ENCODE results near the gene KCTD1. TPM values are rescaled to one million over a fixed set of nuclear protein-coding genes. Genes with fewer than 3 reads are reported as not detected.

The KCTD1 gene
- total and polyA plus RNA-seq, 2 donors (not counting 1 experiment from before 2014, with no cell fraction given) = 4.2 to 8.4 TPM

DNA sequence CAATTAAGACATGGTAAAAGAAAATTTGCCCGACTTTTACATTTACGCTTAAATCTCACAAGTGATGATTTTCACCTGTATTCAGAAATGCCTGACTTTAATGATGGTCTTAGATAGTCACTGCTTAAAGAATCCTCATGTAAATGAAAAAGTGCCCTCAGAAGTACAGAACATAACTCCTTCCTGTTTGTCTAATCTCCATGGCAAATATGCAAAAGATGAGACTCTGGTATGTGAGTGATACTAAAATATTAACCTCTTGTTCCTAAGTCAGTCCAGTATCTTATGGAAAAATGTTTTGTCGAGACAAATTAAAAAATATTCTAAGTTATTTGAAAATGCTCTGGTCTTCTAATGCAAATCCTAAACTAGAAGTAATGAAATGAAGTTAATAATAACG, 29.2 kb downstream of the KCTD1 start:
- Histone ChIP-seq H3K4me2 (ENCODE audit: extremely low read depth, insufficient read depth, low read length) (no peak overlapping the region), H3K36me3 (ENCODE audit: control insufficient read depth, insufficient read depth, low read length) (no peaks in the 10 kb centered on the region), H3K4me3 (replicated peaks in 1 of 4; ENCODE audit: control extremely low read depth in 1 of 4, insufficient read depth in 1 of 4, low read depth in 3 of 4, low read length in 4 of 4) (no peak overlapping the region), H3K79me2 (ENCODE audit: control insufficient read depth, insufficient read depth, low read length) (no peaks in the 10 kb centered on the region), H4K20me1 (ENCODE audit: control insufficient read depth, extremely low read depth, insufficient read depth, low read length) (no peaks in the 10 kb centered on the region), H3K27me3 (ENCODE audit: control insufficient read depth, insufficient read depth, low read length) (no peaks in the 10 kb centered on the region), H3K9me3 (ENCODE audit: control insufficient read depth, insufficient read depth, low read depth, low read length) (no peaks in the 10 kb centered on the region), H3K9ac (ENCODE audit: insufficient read depth, low read length) (no peak overlapping the region), H2AFZ (ENCODE audit: low read length) (no peak overlapping the region), H3K27ac (ENCODE audit: insufficient read depth, low read length) (no peak overlapping the region), H3K4me1 (ENCODE audit: control insufficient read depth, extremely low read depth, insufficient read depth, low read length) (no peaks in the 10 kb centered on the region)
- TF ChIP-seq, protein P1, sequence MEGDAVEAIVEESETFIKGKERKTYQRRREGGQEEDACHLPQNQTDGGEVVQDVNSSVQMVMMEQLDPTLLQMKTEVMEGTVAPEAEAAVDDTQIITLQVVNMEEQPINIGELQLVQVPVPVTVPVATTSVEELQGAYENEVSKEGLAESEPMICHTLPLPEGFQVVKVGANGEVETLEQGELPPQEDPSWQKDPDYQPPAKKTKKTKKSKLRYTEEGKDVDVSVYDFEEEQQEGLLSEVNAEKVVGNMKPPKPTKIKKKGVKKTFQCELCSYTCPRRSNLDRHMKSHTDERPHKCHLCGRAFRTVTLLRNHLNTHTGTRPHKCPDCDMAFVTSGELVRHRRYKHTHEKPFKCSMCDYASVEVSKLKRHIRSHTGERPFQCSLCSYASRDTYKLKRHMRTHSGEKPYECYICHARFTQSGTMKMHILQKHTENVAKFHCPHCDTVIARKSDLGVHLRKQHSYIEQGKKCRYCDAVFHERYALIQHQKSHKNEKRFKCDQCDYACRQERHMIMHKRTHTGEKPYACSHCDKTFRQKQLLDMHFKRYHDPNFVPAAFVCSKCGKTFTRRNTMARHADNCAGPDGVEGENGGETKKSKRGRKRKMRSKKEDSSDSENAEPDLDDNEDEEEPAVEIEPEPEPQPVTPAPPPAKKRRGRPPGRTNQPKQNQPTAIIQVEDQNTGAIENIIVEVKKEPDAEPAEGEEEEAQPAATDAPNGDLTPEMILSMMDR (conservative IDR thresholded peaks at IDR 0.05 in 1 of 2, IDR thresholded peaks at IDR 0.05 in 1 of 2; ENCODE audit: low read depth in 1 of 2, low read length in 2 of 2) = no peak
- no peak for TF ChIP-seq EZH2 (IDR thresholded peaks at IDR 0.05; ENCODE audit: low read length, missing control alignments)
- no peak for DNase-seq (ENCODE audit: low read depth in 2 of 2)

DNA sequence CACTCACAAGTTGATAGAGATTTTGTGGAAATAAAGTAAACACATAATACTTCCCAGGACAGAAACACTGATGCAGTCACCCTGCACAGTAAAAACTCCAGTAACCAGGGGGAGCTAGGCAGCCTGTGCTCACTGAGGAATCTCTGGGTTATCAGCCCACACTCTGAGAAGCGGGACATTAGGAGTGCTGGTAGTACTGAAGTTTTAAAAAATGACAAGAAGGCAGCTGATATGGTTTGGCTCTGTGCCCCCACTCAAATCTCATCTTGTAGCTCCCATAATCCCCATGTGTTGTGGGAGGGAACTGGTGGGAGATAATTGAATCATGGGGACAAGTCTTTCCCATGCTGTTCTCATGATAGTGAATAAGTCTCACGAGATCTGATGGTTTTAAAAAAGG, 31.4 kb downstream of the KCTD1 start:
- Histone ChIP-seq H3K4me1 (ENCODE audit: control insufficient read depth, extremely low read depth, insufficient read depth, low read length) (no peaks in the 10 kb centered on the region), H4K20me1 (ENCODE audit: control insufficient read depth, extremely low read depth, insufficient read depth, low read length) (no peaks in the 10 kb centered on the region), H3K4me3 (replicated peaks in 1 of 4; ENCODE audit: control extremely low read depth in 1 of 4, insufficient read depth in 1 of 4, low read depth in 3 of 4, low read length in 4 of 4) (no peak overlapping the region), H3K79me2 (ENCODE audit: control insufficient read depth, insufficient read depth, low read length) (no peaks in the 10 kb centered on the region), H3K4me2 (ENCODE audit: extremely low read depth, insufficient read depth, low read length) (no peak overlapping the region), H3K36me3 (ENCODE audit: control insufficient read depth, insufficient read depth, low read length) (no peaks in the 10 kb centered on the region), H2AFZ (ENCODE audit: low read length) (no peak overlapping the region), H3K27ac (ENCODE audit: insufficient read depth, low read length) (no peak overlapping the region), H3K9me3 (ENCODE audit: control insufficient read depth, insufficient read depth, low read depth, low read length) (no peaks in the 10 kb centered on the region), H3K27me3 (ENCODE audit: control insufficient read depth, insufficient read depth, low read length) (no peaks in the 10 kb centered on the region), H3K9ac (ENCODE audit: insufficient read depth, low read length) (no peak overlapping the region)
- no peak for TF ChIP-seq EZH2 (IDR thresholded peaks at IDR 0.05; ENCODE audit: low read length, missing control alignments)
- TF ChIP-seq, protein P1 (conservative IDR thresholded peaks at IDR 0.05 in 1 of 2, IDR thresholded peaks at IDR 0.05 in 1 of 2; ENCODE audit: low read depth in 1 of 2, low read length in 2 of 2) = no peak
- peak in 1 of 2 donors; percentile 55 for DNase-seq (ENCODE audit: low read depth in 2 of 2)

DNA sequence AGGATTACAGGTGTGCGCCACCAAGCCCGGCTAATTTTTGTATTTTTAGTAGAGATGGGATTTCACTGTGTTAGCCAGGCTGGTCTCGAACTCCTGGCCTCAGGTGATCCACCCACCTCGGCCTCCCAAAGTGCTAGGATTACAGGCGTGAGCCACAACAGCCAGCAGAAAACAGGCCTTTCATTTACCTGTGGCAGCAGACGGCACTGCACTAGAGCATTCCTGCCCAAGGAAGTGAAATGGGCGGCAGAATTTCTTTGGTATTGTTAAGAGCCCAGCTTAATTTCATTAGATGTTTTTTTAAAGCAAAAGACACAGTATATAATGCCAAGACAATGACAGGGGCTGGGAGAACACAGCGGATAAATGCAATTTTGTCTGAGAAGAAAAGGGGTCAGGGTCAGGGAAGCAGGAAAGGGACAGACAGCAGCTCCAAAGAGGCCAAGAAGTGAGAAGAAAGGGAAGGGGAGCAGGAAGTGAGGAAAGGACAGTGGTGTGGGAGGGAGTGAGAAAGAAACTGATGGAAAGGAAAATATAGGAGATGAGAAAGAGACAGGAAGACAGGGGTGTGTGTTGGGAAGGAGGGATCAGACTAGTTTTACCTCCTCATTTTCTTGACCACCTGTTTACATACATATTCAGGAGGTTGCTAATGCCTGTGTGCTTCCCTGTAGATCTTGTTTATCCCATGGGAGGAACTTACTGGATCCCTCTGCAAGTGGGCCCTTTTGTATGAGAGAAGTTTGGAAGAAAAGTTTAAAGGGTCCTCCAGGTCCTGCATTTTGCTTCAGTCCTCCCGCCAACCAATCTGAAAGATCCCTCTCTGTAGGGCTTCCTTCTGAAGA, 32.5 kb downstream of the KCTD1 start:
- no peaks in the 10 kb centered on the region for H3K79me2 ChIP-seq (ENCODE audit: control insufficient read depth, insufficient read depth, low read length)

More for the DNA sequence above, 32.5 kb downstream of the KCTD1 start:
- no peaks in the 10 kb centered on the region for H3K36me3 ChIP-seq (ENCODE audit: control insufficient read depth, insufficient read depth, low read length)
- no peak for TF ChIP-seq EZH2 (IDR thresholded peaks at IDR 0.05; ENCODE audit: low read length, missing control alignments)
- TF ChIP-seq, protein P1 (conservative IDR thresholded peaks at IDR 0.05 in 1 of 2, IDR thresholded peaks at IDR 0.05 in 1 of 2; ENCODE audit: low read depth in 1 of 2, low read length in 2 of 2) = no peak
- no peaks in the 10 kb centered on the region for H3K4me1 ChIP-seq (ENCODE audit: control insufficient read depth, extremely low read depth, insufficient read depth, low read length)
- no peaks in the 10 kb centered on the region for H3K27me3 ChIP-seq (ENCODE audit: control insufficient read depth, insufficient read depth, low read length)
- H3K9me3 ChIP-seq (ENCODE audit: control insufficient read depth, insufficient read depth, low read depth, low read length) = no peaks in the 10 kb centered on the region
- H3K4me2 ChIP-seq (ENCODE audit: extremely low read depth, insufficient read depth, low read length) = no peak overlapping the region
- H3K4me3 ChIP-seq (replicated peaks in 1 of 4; ENCODE audit: control extremely low read depth in 1 of 4, insufficient read depth in 1 of 4, low read depth in 3 of 4, low read length in 4 of 4) = no peak overlapping the region
- H3K9ac ChIP-seq (ENCODE audit: insufficient read depth, low read length) = no peak overlapping the region
- H2AFZ ChIP-seq (ENCODE audit: low read length) = no peak overlapping the region
- no peak overlapping the region for H3K27ac ChIP-seq (ENCODE audit: insufficient read depth, low read length)
- H4K20me1 ChIP-seq (ENCODE audit: control insufficient read depth, extremely low read depth, insufficient read depth, low read length) = no peaks in the 10 kb centered on the region
- DNase-seq (ENCODE audit: low read depth in 2 of 2) = no peak

Data from fibroblast of lung (primary cell).